ENCODE results near the gene REEP1.

Gene REEP1

DNA sequence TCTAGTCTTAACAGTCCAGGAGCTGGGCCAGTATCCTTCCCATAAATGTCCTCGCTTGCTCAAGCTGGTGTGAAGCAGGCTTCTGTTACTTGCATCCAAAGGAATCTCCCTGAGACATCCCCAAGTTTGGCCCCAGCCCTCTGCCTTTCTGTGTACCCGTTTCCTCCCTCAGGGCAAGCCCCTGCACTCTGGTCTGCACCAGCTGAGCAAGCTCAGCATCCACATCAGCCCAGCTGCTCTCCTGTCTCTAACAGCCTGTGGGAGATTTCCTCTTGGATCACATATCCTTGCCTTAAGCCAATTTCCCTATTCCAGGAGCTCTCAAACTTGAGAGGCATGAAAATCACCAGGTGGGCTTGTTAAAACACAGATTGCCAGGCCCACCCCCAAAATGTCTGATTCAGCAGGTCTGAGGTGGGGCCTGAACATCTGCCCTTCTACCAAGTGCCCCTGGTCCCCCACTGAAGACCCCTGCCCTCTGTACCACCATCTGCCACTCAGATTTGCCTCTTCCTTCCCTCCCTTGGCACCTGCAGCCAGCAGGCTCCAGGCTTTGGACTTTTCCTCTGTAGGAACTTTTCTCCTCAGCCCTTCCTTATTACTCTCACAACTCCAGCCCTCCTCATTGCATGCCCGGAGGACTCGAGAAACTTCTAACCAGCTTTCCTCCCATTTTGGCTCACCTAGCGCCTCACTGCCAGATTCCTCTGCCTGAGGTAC, 32.1 kb downstream of the REEP1 start:
- Histone ChIP-seq H3K79me2 (ENCODE audit: insufficient read depth, low read length) (no peaks in the 10 kb centered on the region), H3K4me3 (ENCODE audit: insufficient read depth, low read length, poor library complexity, severe bottlenecking) (no peak overlapping the region), H3K4me2 (ENCODE audit: low read depth, low read length, poor library complexity, severe bottlenecking) (no peak overlapping the region), H2AFZ (ENCODE audit: low read depth, low read length, severe bottlenecking) (no peak overlapping the region), H3K9me2 (replicated peaks; ENCODE audit: insufficient read depth, low read length) (no peaks in the 10 kb centered on the region), H3F3A (ENCODE audit: insufficient read depth) (no peaks in the 10 kb centered on the region), H4K20me1 (ENCODE audit: low read depth, low read length) (no peaks in the 10 kb centered on the region), H3K27ac (ENCODE audit: low read depth, low read length) (no peak overlapping the region), H3K27me3 (ENCODE audit: low read length) (no peaks in the 10 kb centered on the region), H3K9ac (ENCODE audit: low read length) (no peak overlapping the region), H3K36me3 (ENCODE audit: low read length) (no peaks in the 10 kb centered on the region), H3K9me3 (ENCODE audit: insufficient read depth, low read length) (no peaks in the 10 kb centered on the region)
- no peak for TF ChIP-seq CTCF (IDR thresholded peaks at IDR 0.05; ENCODE audit: insufficient read depth, low read length, poor library complexity, severe bottlenecking)

DNA sequence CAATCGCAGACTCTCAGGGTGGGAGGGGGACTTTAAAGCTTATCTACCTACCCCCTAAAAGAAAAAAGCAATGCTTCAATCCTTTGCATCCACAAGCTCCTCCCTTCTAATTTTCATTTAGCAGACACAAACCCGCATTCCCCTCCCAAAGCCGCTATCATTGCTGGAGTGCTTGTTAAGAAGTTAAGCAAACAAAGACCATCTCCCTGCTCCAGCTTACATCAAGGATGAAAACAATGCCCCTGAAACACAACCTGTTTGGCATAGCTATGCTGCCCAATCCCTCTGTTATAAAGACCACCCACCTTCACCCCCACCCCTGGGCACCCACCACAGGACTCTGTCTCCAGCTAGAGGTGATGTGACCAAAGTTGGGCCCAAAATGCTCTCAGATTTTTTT, 33.0 kb downstream of the REEP1 start:
- no peak overlapping the region for H3K27ac ChIP-seq (ENCODE audit: low read depth, low read length)
- H4K20me1 ChIP-seq (ENCODE audit: low read depth, low read length): no peaks in the 10 kb centered on the region
- TF ChIP-seq EZH2phosphoT487 (conservative IDR thresholded peaks at IDR 0.05; ENCODE audit: low read length): no peak
- no peak for TF ChIP-seq CTCF (IDR thresholded peaks at IDR 0.05; ENCODE audit: insufficient read depth, low read length, poor library complexity, severe bottlenecking)
- no peaks in the 10 kb centered on the region for H3K36me3 ChIP-seq (ENCODE audit: low read length)
- no peaks in the 10 kb centered on the region for H3K9me2 ChIP-seq (replicated peaks; ENCODE audit: insufficient read depth, low read length)
- H3K9me3 ChIP-seq (ENCODE audit: insufficient read depth, low read length): no peaks in the 10 kb centered on the region
- H3K9ac ChIP-seq (ENCODE audit: low read length): no peak overlapping the region
- no peaks in the 10 kb centered on the region for H3K79me2 ChIP-seq (ENCODE audit: insufficient read depth, low read length)
- no peaks in the 10 kb centered on the region for H3K27me3 ChIP-seq (ENCODE audit: low read length)
- no peak overlapping the region for H3K4me3 ChIP-seq (ENCODE audit: insufficient read depth, low read length, poor library complexity, severe bottlenecking)
- H3F3A ChIP-seq (ENCODE audit: insufficient read depth): no peaks in the 10 kb centered on the region
- H3K4me2 ChIP-seq (ENCODE audit: low read depth, low read length, poor library complexity, severe bottlenecking): no peak overlapping the region
- no peak overlapping the region for H2AFZ ChIP-seq (ENCODE audit: low read depth, low read length, severe bottlenecking)

- H3K4me2 ChIP-seq (ENCODE audit: low read depth, low read length, poor library complexity, severe bottlenecking): no peak overlapping the region
- H3K9ac ChIP-seq (ENCODE audit: low read length): no peak overlapping the region
- TF ChIP-seq EZH2phosphoT487 (conservative IDR thresholded peaks at IDR 0.05; ENCODE audit: low read length) (no peak), CTCF (IDR thresholded peaks at IDR 0.05; ENCODE audit: insufficient read depth, low read length, poor library complexity, severe bottlenecking) (no peak)
- no peaks in the 10 kb centered on the region for H3K9me2 ChIP-seq (replicated peaks; ENCODE audit: insufficient read depth, low read length)
- H3K36me3 ChIP-seq (ENCODE audit: low read length): no peaks in the 10 kb centered on the region
- no peak overlapping the region for H3K27ac ChIP-seq (ENCODE audit: low read depth, low read length)
- no peaks in the 10 kb centered on the region for H4K20me1 ChIP-seq (ENCODE audit: low read depth, low read length)
- no peaks in the 10 kb centered on the region for H3K79me2 ChIP-seq (ENCODE audit: insufficient read depth, low read length)
- no peak overlapping the region for H2AFZ ChIP-seq (ENCODE audit: low read depth, low read length, severe bottlenecking)
- no peaks in the 10 kb centered on the region for H3K27me3 ChIP-seq (ENCODE audit: low read length)
- H3F3A ChIP-seq (ENCODE audit: insufficient read depth): no peaks in the 10 kb centered on the region
- H3K4me3 ChIP-seq (ENCODE audit: insufficient read depth, low read length, poor library complexity, severe bottlenecking): no peak overlapping the region
- H3K9me3 ChIP-seq (ENCODE audit: insufficient read depth, low read length): no peaks in the 10 kb centered on the region
Measured at GRCh38 chr2:86302320-86302719, 35.1 kb downstream of the REEP1 start.
